Ectodermal cell (in vitro differentiated cells): ENCODE results near the gene ADIG.

Experiments
- H3K27ac ChIP-seq: 2 replicates; pipeline ENCODE4 v1.7.0; 2013; ENCODE audit warnings: mild to moderate bottlenecking, low read depth, low read length; ENCODE audit not compliant: insufficient read depth, poor library complexity, severe bottlenecking
- H3K27me3 ChIP-seq: 2 replicates; pipeline ENCODE4 v1.7.0; 2013; ENCODE audit warnings: mild to moderate bottlenecking, low read length; ENCODE audit not compliant: insufficient read depth, control insufficient read depth, poor library complexity, severe bottlenecking
- H3K36me3 ChIP-seq: one replicate; pipeline ENCODE4 v1.7.0; 2013; ENCODE audit warnings: low read length; ENCODE audit not compliant: control insufficient read depth, insufficient read depth
- H3K4me1 ChIP-seq: one replicate; pipeline ENCODE4 v1.7.0; 2013; ENCODE audit warnings: low read length; ENCODE audit not compliant: control insufficient read depth, insufficient read depth
- H3K4me3 ChIP-seq: 2 replicates; pipeline ENCODE4 v1.7.0; 2013; ENCODE audit warnings: low read depth, low read length, control low read depth; ENCODE audit not compliant: insufficient read depth
- H3K9me3 ChIP-seq: 2 replicates; pipeline ENCODE4 v1.7.0; 2013; ENCODE audit warnings: mild to moderate bottlenecking, low read length, moderate library complexity; ENCODE audit not compliant: control insufficient read depth
- WGBS, 2 experiments: methylation state at CpG; one replicate each; pipeline ENCODE4 v1.1.7; 2013; ENCODE audit warnings: missing lambda C conversion rate in 2 of 2; 5-methylcytosine and 5-hydroxymethylcytosine counted together

ADIG gene

DNA sequence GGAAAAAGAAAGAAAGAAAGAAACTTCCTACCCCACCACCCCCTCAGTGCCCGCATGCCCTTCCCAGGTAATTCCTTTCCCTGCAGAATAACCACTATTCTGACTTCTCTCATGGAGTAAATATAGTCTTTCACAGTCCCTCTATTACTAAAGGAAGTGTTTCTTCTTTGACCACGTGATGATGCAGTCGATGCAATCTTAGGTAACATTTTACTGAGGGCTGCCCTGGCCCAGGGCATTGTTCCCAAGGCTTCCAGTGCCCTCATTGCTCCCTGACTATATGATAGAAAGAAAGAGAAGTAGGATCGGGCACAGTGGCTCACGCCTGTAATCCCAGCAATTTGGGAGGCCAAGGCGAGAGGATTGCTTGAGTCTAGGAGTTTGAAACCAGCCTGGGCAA is 49.7 kb downstream of the ADIG start:
- no peaks in the 10 kb centered on the region for H3K36me3 ChIP-seq
- 91 to 94% methylated on average over 6 of the region's 6 CpGs for WGBS, 2 experiments
- no peaks in the 10 kb centered on the region for H3K4me1 ChIP-seq
- H3K27me3 ChIP-seq = no peaks in the 10 kb centered on the region
- no peak overlapping the region for H3K4me3 ChIP-seq
- no peaks in the 10 kb centered on the region for H3K9me3 ChIP-seq
- no peak overlapping the region for H3K27ac ChIP-seq

DNA sequence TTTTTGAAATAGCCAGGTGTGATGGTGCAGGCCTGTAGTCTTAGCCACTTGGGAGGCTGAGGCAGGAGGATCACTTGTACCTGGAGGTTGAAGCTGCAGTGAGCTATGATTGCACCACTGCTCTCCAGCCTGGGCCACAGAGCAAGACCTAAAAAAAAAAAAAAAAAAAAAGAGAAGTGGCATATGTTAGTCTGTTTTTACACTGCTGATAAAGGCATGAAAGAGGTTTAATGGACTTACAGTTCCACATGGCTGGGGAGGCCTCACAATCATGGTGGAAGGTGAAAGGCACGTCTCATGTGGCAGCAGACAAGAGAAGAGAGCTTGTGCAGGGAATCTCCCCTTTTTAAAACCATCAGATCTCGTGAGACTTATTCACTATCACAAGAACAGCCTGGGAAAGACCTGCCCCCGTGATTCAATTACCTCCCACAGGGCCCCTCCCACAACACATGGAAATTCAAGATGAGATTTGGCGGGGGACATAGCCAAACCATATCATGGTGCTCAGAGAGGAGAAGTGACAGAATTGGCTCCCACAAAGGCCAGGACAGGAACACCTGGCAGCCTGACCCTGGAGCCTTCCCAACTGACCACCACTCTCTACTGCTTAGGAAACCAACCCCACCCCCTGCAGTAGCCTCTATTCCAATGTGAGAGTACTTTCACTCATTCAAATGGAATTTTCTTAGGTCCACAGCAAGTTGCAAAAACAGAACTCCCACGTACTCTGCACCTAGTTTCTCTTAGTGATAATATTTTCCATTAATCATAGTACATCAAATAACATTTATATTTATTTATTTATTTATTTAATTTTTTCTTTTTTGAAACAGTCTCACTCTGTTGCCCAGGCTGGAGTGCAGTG is 50.4 kb downstream of the ADIG start:
- H3K27me3 ChIP-seq = no peaks in the 10 kb centered on the region
- H3K4me1 ChIP-seq = no peaks in the 10 kb centered on the region
- no peaks in the 10 kb centered on the region for H3K36me3 ChIP-seq
- no peaks in the 10 kb centered on the region for H3K9me3 ChIP-seq
- 64 to 72% methylated on average over 4 to 5 of the region's 5 CpGs for WGBS, 2 experiments
- no peak overlapping the region for H3K4me3 ChIP-seq
- no peak overlapping the region for H3K27ac ChIP-seq

DNA sequence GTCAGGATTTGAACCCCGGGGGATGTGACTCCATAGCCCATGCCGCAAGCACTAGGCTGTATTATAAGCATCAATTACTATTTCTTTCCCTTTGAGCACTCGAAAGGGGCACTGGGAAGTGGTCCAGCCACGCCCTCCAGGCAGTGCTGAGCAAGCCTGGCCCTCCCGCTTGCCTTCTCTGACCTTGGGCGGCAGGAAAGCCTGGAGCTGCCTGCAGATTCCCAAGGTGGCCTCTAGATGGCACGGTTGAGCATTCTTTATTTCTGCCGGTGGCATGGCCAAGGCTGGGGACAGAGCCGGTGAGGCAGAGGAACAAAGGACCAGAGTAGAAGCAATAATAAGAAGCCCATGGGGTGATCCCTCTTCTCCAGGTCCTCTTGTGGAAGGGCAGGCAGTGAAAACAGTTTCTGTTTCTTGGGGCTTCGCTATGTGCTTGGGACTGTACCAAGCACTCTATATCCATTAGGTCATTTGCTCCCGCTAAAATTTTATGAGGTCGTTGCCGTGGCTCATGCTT is 52.6 kb downstream of the ADIG start:
- Histone ChIP-seq H3K27me3 (no peaks in the 10 kb centered on the region), H3K27ac (no peak overlapping the region), H3K4me3 (no peak overlapping the region), H3K36me3 (no peaks in the 10 kb centered on the region), H3K9me3 (no peaks in the 10 kb centered on the region), H3K4me1 (no peaks in the 10 kb centered on the region)
- 50 to 51% methylated on average over 13 of the region's 13 CpGs for WGBS, 2 experiments

DNA sequence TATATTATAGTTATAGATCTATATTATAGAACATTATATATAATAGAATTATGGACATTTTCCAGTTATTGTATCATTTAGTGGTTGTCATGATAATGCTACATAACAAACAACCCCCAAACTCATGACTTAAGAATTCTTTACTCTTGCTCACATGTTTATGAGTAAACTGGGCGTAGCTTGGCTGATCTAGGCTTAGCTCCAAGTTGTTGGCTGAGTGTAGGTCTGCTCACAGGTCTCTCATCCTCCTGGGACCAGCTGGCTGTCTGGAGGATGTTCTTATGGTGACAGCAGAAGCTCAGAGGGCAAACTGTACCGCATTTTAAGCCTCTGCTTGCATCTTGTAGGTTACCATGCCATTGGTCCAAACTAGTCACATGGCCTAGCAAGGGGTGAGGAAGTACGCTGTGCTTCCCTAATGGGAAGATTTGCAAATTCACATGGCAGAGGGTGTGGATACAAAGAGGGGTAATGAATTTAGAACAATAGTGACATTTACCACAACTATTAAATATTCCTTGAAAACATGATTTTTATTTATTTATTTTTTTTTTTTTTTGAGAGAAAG is 54.8 kb downstream of the ADIG start:
- WGBS, 2 experiments = 78 to 80% methylated on average over 3 of the region's 3 CpGs

More for the DNA sequence above, 54.8 kb downstream of the ADIG start:
- no peak overlapping the region for H3K4me3 ChIP-seq
- no peaks in the 10 kb centered on the region for H3K36me3 ChIP-seq
- no peak overlapping the region for H3K27ac ChIP-seq
- no peaks in the 10 kb centered on the region for H3K4me1 ChIP-seq
- no peaks in the 10 kb centered on the region for H3K9me3 ChIP-seq
- H3K27me3 ChIP-seq = no peaks in the 10 kb centered on the region
